Measurements from ENCODE around the gene ZNF697. TPM values are rescaled to one million over a fixed set of nuclear protein-coding genes. Genes with fewer than 3 reads are reported as not detected.

The ZNF697 gene
- total and polyA plus RNA-seq, 2 of the 4 experiments (the other 2 are of a cell fraction): 6.2 to 10.2 TPM

DNA sequence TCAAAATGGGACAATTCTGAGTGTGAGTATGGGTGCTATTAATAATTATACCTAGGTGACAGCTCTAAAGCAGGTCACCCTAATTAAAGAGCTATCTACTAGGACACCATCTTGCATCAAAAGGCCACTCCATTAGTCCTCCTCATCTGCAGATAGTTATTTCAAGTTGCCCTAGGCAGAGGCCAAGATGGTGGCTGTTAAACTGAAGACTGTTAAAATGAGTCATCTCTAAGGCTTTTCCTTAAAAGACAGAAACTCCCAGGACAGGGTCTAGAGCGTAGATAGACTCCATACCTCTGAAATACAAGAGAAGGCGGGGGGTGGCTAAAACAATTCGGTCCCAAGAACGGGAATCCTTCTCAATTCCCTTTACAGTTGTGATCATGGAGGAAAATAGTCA, 4.5 kb upstream of the ZNF697 start:
- H4K8ac ChIP-seq (ENCODE audit: low read depth in 2 of 2, low read length in 2 of 2): no peak overlapping the region
- ATAC-seq (ENCODE audit: low read depth) (no peak), DNase-seq (no peak)
- POLR2A ChIA-PET (ENCODE audit: unreplicated experiment): no interaction called here
- intact Hi-C loops (cut with micrococcal nuclease) (no loop called here), in situ Hi-C loops (cut with MboI; ENCODE audit: low sequenced_read_pairs) (loop anchor here (25.0 kb wide), 1 partner anchor 365 kb away; no protein-coding TSS in a partner anchor), dilution Hi-C loops (cut with HindIII; ENCODE audit: low sequenced_read_pairs, unreplicated experiment) (no loop called here)
- no peak overlapping the region for H3K23ac ChIP-seq (ENCODE audit: low read depth, low read length)
- no peak overlapping the region for H3K27ac ChIP-seq (ENCODE audit: insufficient read depth, low read length)
- H3K9me1 ChIP-seq (ENCODE audit: insufficient read depth, low read length): no peaks in the 10 kb centered on the region
- H3K9ac ChIP-seq (ENCODE audit: low read depth, low read length): no peak overlapping the region
- no CpG with 5 or more reads among the region's 4 CpGs for WGBS, 2 experiments (ENCODE audit: extremely low coverage in 2 of 2, insufficient read length in 1 of 2)
- TF ChIP-seq FOS (IDR thresholded peaks at IDR 0.05; ENCODE audit: low read depth, low read length) (no peak), POLR2A (IDR thresholded peaks at IDR 0.05; ENCODE audit: low read depth, low read length) (no peak), CEBPB (IDR thresholded peaks at IDR 0.05; ENCODE audit: low read depth, low read length) (no peak), CHD1 (IDR thresholded peaks at IDR 0.05; ENCODE audit: low read depth, low read length) (no peak), BHLHE40 (IDR thresholded peaks at IDR 0.05; ENCODE audit: low read depth, low read length) (no peak)
- H2AK9ac ChIP-seq (replicated peaks; ENCODE audit: low read depth, low read length, poor library complexity): no peak overlapping the region
- CTCF ChIA-PET: interaction anchor here (0.6 kb wide), 1 partner anchor 31 kb away, joined by 4 read pairs; no protein-coding TSS in a partner anchor
- no peak overlapping the region for H2BK5ac ChIP-seq (ENCODE audit: low read depth, low read length, poor library complexity, severe bottlenecking)
- peaks cover 1% of the 10 kb centered on the region; the same call in 1 of the 2 replicates for H3K27me3 ChIP-seq (ENCODE audit: control insufficient read depth, insufficient read depth, low read length)
- no peak overlapping the region for H2BK15ac ChIP-seq (ENCODE audit: low read depth, low read length)
- no peak overlapping the region for H3K4me2 ChIP-seq (ENCODE audit: low read depth, low read length)
- H4K5ac ChIP-seq (ENCODE audit: low read depth, low read length): no peak overlapping the region
- no peak overlapping the region for H4K91ac ChIP-seq (ENCODE audit: insufficient read depth, low read depth, low read length)
- no peak overlapping the region for H2BK120ac ChIP-seq (ENCODE audit: low read depth, low read length)
- no TSS peak for BruUV-seq (replicated peaks)
- H3K14ac ChIP-seq (replicated peaks; ENCODE audit: low read depth, low read length): no peak overlapping the region
- H2AFZ ChIP-seq (replicated peaks; ENCODE audit: low read length, poor library complexity): no peak overlapping the region
- H2BK20ac ChIP-seq (ENCODE audit: low read depth, low read length): no peak overlapping the region
- H3K4me3 ChIP-seq (ENCODE audit: insufficient read depth, low read depth, low read length): no peak overlapping the region
- no peaks in the 10 kb centered on the region for H4K20me1 ChIP-seq (ENCODE audit: insufficient read depth, low read length)
- no peaks in the 10 kb centered on the region for H3K36me3 ChIP-seq (ENCODE audit: control insufficient read depth, insufficient read depth, low read length)
- peaks cover 6% of the 10 kb centered on the region for H3K4me1 ChIP-seq (ENCODE audit: control insufficient read depth, insufficient read depth, low read length)
- H3K79me1 ChIP-seq (ENCODE audit: low read depth in 1 of 2, low read length in 2 of 2): peaks cover 4% of the 10 kb centered on the region in 2 experiments; a peak in 3 of 4 replicates
- H3K56ac ChIP-seq (ENCODE audit: extremely low read depth, insufficient read depth, low read length): no peak overlapping the region
- no peak overlapping the region for H3K18ac ChIP-seq (ENCODE audit: low read depth, low read length)
- no peak overlapping the region for H3K4ac ChIP-seq (ENCODE audit: low read depth, low read length)
- H2AK5ac ChIP-seq (ENCODE audit: low read depth, low read length): no peak overlapping the region
- H3K9me3 ChIP-seq (ENCODE audit: control insufficient read depth, insufficient read depth, low read length): no peaks in the 10 kb centered on the region

Measured in IMR-90 (cell line).